HepG2 (cell line): ENCODE data around the gene DLG2. TPM values are rescaled to one million over a fixed set of nuclear protein-coding genes. Genes with fewer than 3 reads are reported as not detected.
"Not testable (repeated sequence)": the region's sequence is repeated elsewhere in the genome, so short reads cannot be mapped to it uniquely, and the experiment has no call there.

ENCODE experiments used
- ATAC-seq: fragments of 200-7000 bp; cut with Tn5 transposase; 3 replicates; pipeline ENCODE4 v1.9.1; 2020; ENCODE audit warnings: mild to moderate bottlenecking, moderate library complexity
- BruUV-seq: library from RNA; stranded (reverse); fragments of 400-500 nt; replicated peaks from 2 replicates; lab custom pipeline; 2021; lab: Mats Ljungman, UMichigan
- CTCF ChIA-PET: fragments of 300-600 bp; formaldehyde crosslinking; extraction: SDS; loops from one replicate; lab custom pipeline; 2021; ENCODE audit warnings: low total read pairs, inconsistent platforms, low intra/inter-chr PET ratio; lab: Yijun Ruan, JAX
- POLR2A ChIA-PET: fragments of 350-600 bp; sonication (Branson Sonifier 250); formaldehyde crosslinking; loops from one replicate; lab custom pipeline; 2020; ENCODE audit warnings: antibody characterized with exemption, inconsistent platforms; lab: Yijun Ruan, JAX
- DNase-seq: peaks from one replicate; pipeline ENCODE4 v3.0.0-alpha.2; 2015; ENCODE audit warnings: low spot score
- FAIRE-seq: peaks from 3 replicates; lab custom pipeline; 2011; peaks lifted over from hg19 to GRCh38; lab: Jason Lieb, UNC
- H2AFZ ChIP-seq: one replicate; pipeline ENCODE4 v1.6.1; 2011; ENCODE audit warnings: low read length, inconsistent platforms
- H3K27ac ChIP-seq: fragments of 300-600 bp; 3 replicates; pipeline ENCODE4 v1.8.0; 2011; ENCODE audit warnings: mixed run types, mild to moderate bottlenecking, mixed read lengths, low read length, inconsistent platforms; ENCODE audit not compliant: insufficient read depth; ENCODE audit errors: extremely low read length
- H3K27me3 ChIP-seq, 2 experiments: fragments of 200-600 bp in 1 of 2; 2 replicates in 1 of 2; 3 replicates in 1 of 2; pipeline versions ENCODE4 v1.6.0 to v1.8.0; 2011; ENCODE audit warnings: low read length in 2 of 2, mild to moderate bottlenecking in 2 of 2, moderate library complexity in 2 of 2, inconsistent platforms in 1 of 2; ENCODE audit not compliant: insufficient read depth in 2 of 2, control insufficient read depth in 1 of 2
- H3K36me3 ChIP-seq, 2 experiments: fragments of 200-600 bp in 1 of 2; replicated peaks in 1 of 2; 2 replicates in 1 of 2; 3 replicates in 1 of 2; pipeline versions ENCODE4 v1.5.1 to v1.8.0; 2011; ENCODE audit warnings: low read length in 2 of 2, inconsistent platforms in 1 of 2; ENCODE audit not compliant: insufficient read depth in 2 of 2, control insufficient read depth in 1 of 2
- H3K4me1 ChIP-seq: 2 replicates; pipeline ENCODE4 v1.5.1; 2012; ENCODE audit warnings: low read length, inconsistent platforms; ENCODE audit not compliant: insufficient read depth
- H3K4me2 ChIP-seq: 2 replicates; pipeline ENCODE4 v1.6.0; 2011; ENCODE audit warnings: low read depth, low read length, inconsistent platforms
- H3K4me3 ChIP-seq, 3 experiments: fragments of 200-600 bp in 1 of 3; sonication (generic), shearing (Covaris generic) in 1 of 3; replicated peaks in 1 of 3; 2 replicates each; pipeline ENCODE4 v1.5.1; 2011 to 2016; ENCODE audit warnings: low read length in 3 of 3, inconsistent platforms in 2 of 3, low read depth in 2 of 3, mild to moderate bottlenecking in 2 of 3, control low read depth in 1 of 3, mixed read lengths in 1 of 3; ENCODE audit not compliant: insufficient read depth in 1 of 3
- H3K79me2 ChIP-seq: one replicate; pipeline ENCODE4 v1.6.1; 2011; ENCODE audit warnings: low read length, inconsistent platforms; ENCODE audit not compliant: insufficient read depth
- H3K9ac ChIP-seq: 2 replicates; pipeline ENCODE4 v1.6.0; 2011; ENCODE audit warnings: mild to moderate bottlenecking, low read depth, low read length, inconsistent platforms; ENCODE audit not compliant: insufficient read depth
- H3K9me3 ChIP-seq: 2 replicates; pipeline ENCODE4 v1.5.1; 2012; ENCODE audit warnings: mild to moderate bottlenecking, low read length
- H4K20me1 ChIP-seq: 2 replicates; pipeline ENCODE4 v1.6.0; 2011; ENCODE audit warnings: inconsistent platforms, mild to moderate bottlenecking, low read length, moderate library complexity; ENCODE audit not compliant: insufficient read depth
- BRD4 ChIP-seq: sonication (generic); formaldehyde crosslinking; IDR thresholded peaks from 2 replicates; pipeline ENCODE4 v1.4.0; 2020; ENCODE audit warnings: missing genetic modification reagents
- CHD4 ChIP-seq: fragments of 200-600 bp; sonication (generic); IDR thresholded peaks from 2 replicates; pipeline ENCODE4 v1.7.0; 2017; ENCODE audit warnings: mild to moderate bottlenecking, low read length, borderline replicate concordance
- ISX ChIP-seq: sonication (generic); formaldehyde crosslinking; conservative IDR thresholded peaks from 2 replicates; pipeline ENCODE4 v1.5.0; 2020; ENCODE audit warnings: missing genetic modification reagents
- MAFG ChIP-seq: sonication (generic); formaldehyde crosslinking; IDR thresholded peaks from 2 replicates; pipeline ENCODE4 v1.5.1; 2020; ENCODE audit warnings: mild to moderate bottlenecking, missing genetic modification reagents
- PITX1 ChIP-seq: sonication (generic); formaldehyde crosslinking; IDR thresholded peaks from 2 replicates; pipeline ENCODE4 v1.5.1; 2020; ENCODE audit warnings: mild to moderate bottlenecking, missing genetic modification reagents
- XBP1 ChIP-seq: sonication (generic); formaldehyde crosslinking; IDR thresholded peaks from 2 replicates; pipeline ENCODE4 v1.5.0; 2020; ENCODE audit warnings: missing genetic modification reagents
- ZBTB33 ChIP-seq: sonication (generic); formaldehyde crosslinking; IDR thresholded peaks from 2 replicates; pipeline ENCODE4 v1.4.0; 2020; ENCODE audit warnings: missing genetic modification reagents
- ZBTB7A ChIP-seq: sonication (generic); formaldehyde crosslinking; IDR thresholded peaks from 2 replicates; pipeline ENCODE4 v1.8.0; 2022; ENCODE audit warnings: mild to moderate bottlenecking, missing genetic modification reagents
- ZHX1 ChIP-seq: sonication (generic); formaldehyde crosslinking; IDR thresholded peaks from 2 replicates; pipeline ENCODE4 v1.8.1; 2022; ENCODE audit warnings: low read depth, mild to moderate bottlenecking, missing genetic modification reagents
- ZNF557 ChIP-seq: sonication (generic); formaldehyde crosslinking; IDR thresholded peaks from 2 replicates; pipeline ENCODE4 v1.4.0; 2020; ENCODE audit warnings: missing genetic modification reagents
- ZNF747 ChIP-seq: sonication (generic); formaldehyde crosslinking; IDR thresholded peaks from 2 replicates; pipeline ENCODE4 v1.8.1; 2023; ENCODE audit warnings: missing genetic modification reagents, mild to moderate bottlenecking, borderline replicate concordance
- ZNF749 ChIP-seq: sonication (generic); formaldehyde crosslinking; IDR thresholded peaks from 2 replicates; pipeline ENCODE4 v1.8.0; 2022; ENCODE audit warnings: mild to moderate bottlenecking, missing genetic modification reagents, moderate library complexity, borderline replicate concordance
- WGBS: methylation state at CpG from one replicate; pipeline ENCODE4 v1.1.6; 2017; ENCODE audit warnings: low lambda C conversion rate; 5-methylcytosine and 5-hydroxymethylcytosine counted together
- in situ Hi-C: cut with HindIII; loops from 2 replicates; pipeline ENCODE4 v1.10.0; 2017; ENCODE audit warnings: low pct_unique_long_range_greater_than_20kb; ENCODE audit not compliant: extremely low pct_ligation_motif_present
- intact Hi-C: fragments of 100-400 bp; cut with micrococcal nuclease; formaldehyde crosslinking; loops from one replicate; pipeline ENCODE4 v1.10.0; 2022; ENCODE audit not compliant: unreplicated experiment
- polyA plus RNA-seq, 8 experiments: library from polyadenylated mRNA; depleted of rRNA in 3 of 8; stranded (reverse) in 7 of 8; unstranded in 1 of 8; fragments of >200 nt; fragmentation: Illumina TruSeq in 4 of 8; extraction: Trizol in 4 of 8; gene quantifications; 2 replicates each; pipeline versions ENCODE4 v1.2.1 to v1.2.3, GENCODE V29; 2011 to 2016; ENCODE audit warnings: low read depth in 4 of 8, missing spikeins in 1 of 8, mixed read lengths in 1 of 8; ENCODE audit not compliant: insufficient read depth in 1 of 8
- total RNA-seq, 5 experiments: library from RNA; depleted of rRNA; stranded (reverse); fragments of >200 nt; fragmentation: Illumina TruSeq; extraction: Trizol; gene quantifications; 2 replicates each; pipeline ENCODE4 v1.2.3, GENCODE V29; 2016; ENCODE audit warnings: low read depth in 1 of 5

The DLG2 gene
- total and polyA plus RNA-seq, 2 of the 13 experiments (the other 11 are each of a cell fraction or from before 2014, with no cell fraction given): 0.46 to 1.0 TPM

GRCh38 chr11:83424376-83425136 is 2202.6 kb downstream of the DLG2 start:
- in situ Hi-C loops (no loop called here), intact Hi-C loops (no loop called here)
- H3K9me3 ChIP-seq: no peaks in the 10 kb centered on the region
- no peaks in the 10 kb centered on the region for H3K27me3 ChIP-seq
- no peak overlapping the region for H3K4me3 ChIP-seq
- TF ChIP-seq ZNF557 (CRISPR knock-in tag) (no peak), ZBTB7A (CRISPR knock-in tag) (no peak), ZNF747 (CRISPR knock-in tag) (no peak), MAFG (CRISPR knock-in tag) (no peak), PITX1 (CRISPR knock-in tag) (no peak), ZNF749 (CRISPR knock-in tag) (no peak), ZHX1 (no peak), CHD4 (no peak), BRD4 (CRISPR knock-in tag) (no peak), XBP1 (CRISPR knock-in tag) (no peak), ISX (no peak), ZBTB33 (CRISPR knock-in tag) (no peak)
- FAIRE-seq (no peak), ATAC-seq (no peak), DNase-seq (no peak)
- H3K4me2 ChIP-seq: no peak overlapping the region
- H3K9ac ChIP-seq: no peak overlapping the region
- no peaks in the 10 kb centered on the region for H3K36me3 ChIP-seq
- no TSS peak for BruUV-seq
- H3K4me1 ChIP-seq: no peaks in the 10 kb centered on the region
- ChIA-PET CTCF (no interaction called here), POLR2A (no interaction called here)
- H4K20me1 ChIP-seq: no peaks in the 10 kb centered on the region
- WGBS: 3% methylated on average over 2 of the region's 2 CpGs
- H3K27ac ChIP-seq: no peak overlapping the region
- no peaks in the 10 kb centered on the region for H3K79me2 ChIP-seq
- no peak overlapping the region for H2AFZ ChIP-seq

GRCh38 chr11:83422641-83423040 is 2204.5 kb downstream of the DLG2 start:
- H2AFZ ChIP-seq, FAIRE-seq, ATAC-seq, H3K36me3 ChIP-seq, H3K4me3 ChIP-seq, H3K4me2 ChIP-seq, H3K4me1 ChIP-seq, H4K20me1 ChIP-seq, POLR2A ChIA-PET, BruUV-seq, intact Hi-C loops, CTCF ChIA-PET, H3K27ac ChIP-seq, H3K9me3 ChIP-seq, in situ Hi-C loops, H3K27me3 ChIP-seq, H3K79me2 ChIP-seq, DNase-seq, H3K9ac ChIP-seq: not testable (repeated sequence)
- WGBS: 44% methylated on average over 5 of the region's 5 CpGs
